A172 (cell line): ENCODE measurements around the gene GIT2. TPM values are rescaled to one million over a fixed set of nuclear protein-coding genes. Genes with fewer than 3 reads are reported as not detected.
A peak's percentile ranks its signal among the peaks of the same experiment; 100 is the strongest.

ENCODE experiments used
- DNase-seq: peaks from one replicate; pipeline ENCODE4 v3.0.0-alpha.2; 2015; ENCODE audit warnings: low spot score
- total RNA-seq: library from RNA; depleted of rRNA; stranded (reverse); fragments of >200 nt; shearing (Covaris generic); gene quantifications from 2 replicates; pipeline ENCODE4 v1.2.3, GENCODE V29; 2014

The GIT2 gene
- total RNA-seq, 1 experiment from 2014 or later = 30.3 TPM

DNA sequence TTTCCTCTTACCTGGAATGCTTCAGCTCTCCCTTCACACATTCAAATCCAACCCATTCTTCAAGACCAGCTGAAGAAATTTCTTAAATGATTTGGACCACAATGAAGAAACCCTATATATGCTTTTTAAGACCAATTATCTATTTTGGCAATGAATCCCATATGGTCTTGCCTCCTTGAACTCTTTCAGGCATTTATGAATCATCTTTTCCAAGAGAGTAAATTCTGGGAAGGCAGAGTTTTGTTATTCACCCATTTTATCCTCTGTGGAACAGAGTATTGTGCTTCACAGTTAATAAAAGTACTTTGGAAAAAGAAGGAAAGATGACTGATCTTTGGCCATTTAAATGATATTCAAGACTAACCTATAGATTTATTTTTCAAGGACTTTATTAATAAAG, 14.0 kb downstream of the GIT2 start:
- DNase-seq = no peak

DNA sequence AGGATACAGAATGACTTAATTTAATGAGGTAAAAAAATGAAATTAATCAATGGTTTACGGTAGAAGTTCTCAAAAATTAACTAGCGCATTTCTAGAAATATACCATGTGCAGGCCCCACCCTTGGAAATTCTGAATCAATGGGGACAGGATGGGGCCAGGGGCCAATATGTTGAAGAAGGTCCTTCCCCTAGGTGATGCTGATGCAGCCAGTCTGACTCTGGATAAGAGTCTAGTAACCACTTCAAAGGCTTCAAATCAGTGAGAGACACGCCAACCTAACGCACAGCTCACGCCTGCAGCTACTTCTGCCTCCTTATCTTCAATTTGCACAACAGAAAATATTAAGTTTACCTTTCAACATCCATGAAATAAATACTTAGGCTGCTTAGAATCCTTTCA, 14.9 kb downstream of the GIT2 start:
- DNase-seq = no peak

DNA sequence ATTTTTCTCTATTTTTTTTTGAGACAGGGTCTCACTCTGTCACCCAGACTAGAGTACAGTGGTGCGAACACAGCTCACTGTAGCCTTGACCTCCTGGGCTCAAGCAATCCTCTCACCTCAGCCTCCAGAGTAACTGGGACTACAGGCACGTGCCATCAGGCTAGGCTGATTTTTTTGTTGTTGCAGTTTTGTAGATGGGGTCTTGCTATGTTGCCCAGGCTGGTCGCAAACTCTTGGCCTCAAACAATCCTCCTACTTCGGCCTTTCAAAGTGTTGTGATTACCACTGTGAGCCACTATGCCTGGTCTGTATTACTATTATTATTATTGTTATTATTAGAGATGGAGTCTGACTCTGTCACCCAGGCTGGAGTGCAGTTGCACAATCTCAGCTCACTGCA, 23.3 kb downstream of the GIT2 start:
- no peak for DNase-seq

DNA sequence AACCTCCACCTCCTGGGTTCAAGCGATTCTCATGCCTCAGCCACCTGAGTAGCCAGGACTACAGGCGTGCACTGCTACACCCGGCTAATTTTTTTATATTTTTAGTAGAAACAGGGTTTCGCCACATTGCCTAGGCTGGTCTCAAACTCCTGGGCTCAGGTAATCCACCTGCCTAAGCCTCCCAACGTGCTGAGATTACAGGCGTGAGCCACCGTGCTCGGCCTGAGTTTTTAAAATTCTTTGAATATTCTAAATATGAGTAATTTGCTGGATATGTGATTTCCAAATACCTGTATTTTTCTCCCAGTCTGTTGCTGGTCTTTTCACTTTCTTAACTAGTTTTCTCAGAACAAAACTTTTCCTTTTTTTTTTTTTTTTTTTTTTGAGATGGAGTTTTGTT, 27.4 kb downstream of the GIT2 start:
- DNase-seq = no peak

DNA sequence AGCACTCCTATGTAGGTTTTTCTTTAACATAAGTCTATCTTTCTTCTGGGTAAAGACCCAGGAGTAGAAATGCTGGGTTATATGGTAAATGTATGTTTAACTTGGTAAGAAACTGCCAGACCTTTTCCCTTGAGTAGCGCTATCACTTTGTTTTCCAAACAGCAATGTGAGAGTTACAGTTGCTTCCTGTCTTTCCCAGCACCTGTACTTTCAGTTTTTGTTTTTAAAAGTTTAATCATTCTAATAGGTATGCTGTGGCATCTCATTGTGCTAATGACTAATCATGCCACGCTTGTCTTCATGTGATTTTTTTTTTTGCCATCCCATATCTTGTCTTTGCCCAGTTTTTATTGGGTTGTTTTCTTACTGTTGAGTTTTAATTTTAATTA, 28.1 kb downstream of the GIT2 start:
- DNase-seq = peak; percentile 22

DNA sequence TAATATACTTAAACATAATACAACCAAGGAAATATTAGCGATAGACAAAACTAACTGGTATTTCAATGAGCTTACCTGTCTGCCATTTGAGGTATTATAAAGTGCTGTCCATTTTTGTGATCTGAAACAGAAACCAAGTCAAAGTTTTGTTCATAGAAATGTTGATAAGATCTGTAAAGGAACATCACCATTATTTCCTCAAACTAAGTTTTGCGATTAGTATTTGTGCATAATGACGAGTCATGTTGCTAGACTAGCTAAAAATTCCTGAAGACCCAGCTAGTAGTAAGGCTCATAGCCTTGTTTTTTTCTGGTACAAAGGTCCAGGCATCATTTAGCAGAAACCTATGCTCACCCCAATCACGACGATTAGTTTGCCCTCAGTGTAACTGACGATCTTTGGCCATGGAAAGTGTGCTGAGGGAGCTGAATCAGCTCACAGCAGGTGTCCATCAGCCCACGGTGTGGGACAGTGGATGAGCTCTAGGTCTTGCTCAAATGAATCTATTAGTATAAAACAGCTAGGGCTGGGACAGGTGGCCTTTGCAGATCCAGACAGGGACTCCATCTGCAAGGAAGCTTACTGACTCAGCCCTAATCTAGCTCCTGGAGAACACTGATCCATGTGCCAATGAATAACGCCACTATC, 28.7 kb downstream of the GIT2 start:
- DNase-seq = peak; percentile 16

DNA sequence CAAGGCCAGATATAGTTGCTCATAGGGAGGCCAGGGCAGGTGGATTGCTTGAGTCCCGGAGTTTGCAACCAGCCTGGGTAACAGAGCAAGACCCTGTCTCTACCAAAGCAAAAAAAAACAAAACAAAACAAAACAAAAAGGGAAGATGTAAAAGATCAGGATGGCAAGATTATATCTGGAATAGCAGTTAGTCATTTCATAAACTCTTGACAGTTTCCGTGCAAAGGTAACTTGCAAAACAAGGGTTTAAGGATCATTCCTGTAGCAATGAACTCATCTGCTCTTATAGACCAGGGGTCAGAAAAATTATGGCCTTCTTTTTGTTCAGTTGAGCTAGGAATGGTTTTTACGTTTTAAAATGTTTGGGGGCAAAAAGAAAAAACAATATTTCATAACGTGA, 29.6 kb downstream of the GIT2 start:
- no peak for DNase-seq

DNA sequence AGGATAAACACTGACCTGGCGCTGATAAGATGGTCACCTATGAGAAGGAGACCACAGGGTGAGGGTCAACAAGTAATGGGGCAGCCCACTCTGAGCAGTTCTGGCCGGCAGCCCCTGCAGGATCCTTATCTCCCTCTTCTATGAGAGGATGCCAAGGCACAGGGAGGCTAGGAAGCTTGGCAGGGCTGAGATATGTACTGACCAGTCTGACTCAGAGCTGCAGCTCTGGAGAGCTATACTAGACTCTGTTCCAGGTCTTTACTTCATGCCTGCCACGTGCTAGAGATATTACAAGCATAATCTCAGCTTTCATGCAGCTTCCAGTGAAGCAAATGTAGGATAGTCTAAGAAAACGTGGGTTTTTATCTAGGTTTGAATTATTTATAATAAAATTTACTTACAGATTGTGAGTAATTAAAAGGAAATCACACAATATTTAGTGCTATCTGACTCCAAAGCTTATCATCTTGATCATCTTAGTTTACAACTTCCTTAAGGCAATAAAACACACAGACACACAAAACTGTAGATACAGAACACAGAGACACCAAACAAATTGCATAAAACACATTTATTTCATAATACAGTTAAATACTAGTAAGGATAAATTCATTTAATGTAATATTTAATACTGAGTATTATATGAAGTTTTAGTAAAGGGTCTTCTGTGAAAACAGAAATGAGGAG, 32.3 kb downstream of the GIT2 start:
- DNase-seq = peak; percentile 60

DNA sequence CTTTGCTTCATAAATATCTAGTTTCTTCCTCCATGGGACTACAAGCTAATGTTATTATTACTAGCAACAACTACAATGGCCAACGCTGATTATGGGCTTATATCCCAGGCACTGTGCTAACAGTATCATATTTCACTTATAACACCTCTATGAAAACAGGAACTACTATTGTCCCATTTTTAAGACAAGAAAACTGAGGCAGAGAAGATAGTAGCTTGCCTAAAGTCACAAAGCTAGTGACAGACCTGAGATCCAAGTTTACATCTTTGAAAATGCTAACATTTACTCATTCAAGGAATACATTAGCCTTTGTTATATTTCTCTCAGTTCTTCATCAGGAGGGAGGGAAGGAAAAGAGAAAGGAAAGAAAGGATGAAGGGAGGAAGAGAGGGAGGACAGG, 32.8 kb downstream of the GIT2 start:
- no peak for DNase-seq

DNA sequence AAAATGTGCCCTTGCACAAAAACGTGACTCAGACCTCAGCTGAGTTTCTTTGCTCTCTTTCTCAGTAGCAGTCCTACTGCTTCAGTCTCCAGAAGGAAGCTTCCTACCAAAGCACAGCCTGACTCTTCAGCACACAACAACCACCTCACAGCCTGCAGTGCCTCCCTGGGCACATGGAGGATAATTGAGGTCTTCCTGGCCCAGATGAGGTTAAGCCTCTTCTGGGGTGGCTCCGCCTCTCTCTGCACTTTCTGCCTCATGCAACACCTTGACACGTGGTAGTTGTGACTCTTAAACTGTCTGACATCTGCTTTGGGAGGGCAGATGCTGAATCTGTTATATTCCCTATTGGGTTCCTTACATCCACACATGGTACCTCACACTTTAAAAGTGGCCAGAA, 33.8 kb downstream of the GIT2 start:
- DNase-seq = peak; percentile 41

DNA sequence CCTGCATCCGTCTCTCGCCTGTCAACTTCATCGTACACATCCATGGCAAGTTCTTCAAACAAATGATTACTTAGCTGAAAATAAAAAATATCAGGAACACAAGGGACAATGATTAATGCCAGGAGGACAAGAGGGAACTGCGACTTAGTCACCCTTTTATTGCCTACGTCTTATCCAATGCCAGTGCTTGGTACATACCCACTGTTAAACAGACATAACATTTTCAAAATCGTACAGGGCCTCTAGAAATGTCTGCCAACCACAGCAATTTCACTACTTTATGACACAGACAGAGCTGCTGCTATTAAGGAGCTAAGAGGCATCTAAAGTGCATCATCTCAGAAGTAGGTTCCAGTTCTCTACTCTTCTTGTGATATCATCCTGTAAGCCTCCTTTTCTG, 34.6 kb downstream of the GIT2 start:
- DNase-seq = peak; percentile 91

DNA sequence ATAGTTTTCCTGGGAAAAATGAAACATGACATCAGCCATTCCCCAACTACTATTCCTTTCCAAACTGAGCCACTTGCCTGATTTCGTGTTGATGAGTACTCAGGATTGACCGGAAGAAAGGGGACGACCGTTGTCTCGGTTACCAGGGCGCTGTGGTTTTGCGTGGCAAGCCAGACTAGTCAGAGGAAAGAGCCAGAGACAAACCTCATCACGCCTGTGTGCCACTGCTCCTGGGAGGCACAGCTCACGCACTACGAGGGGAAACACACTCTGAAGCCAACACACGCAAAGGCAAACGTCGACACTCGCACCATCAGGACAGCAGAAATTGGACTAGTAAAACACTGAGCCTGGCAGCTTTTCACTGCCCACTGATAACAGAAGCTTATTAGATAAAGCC, 35.0 kb downstream of the GIT2 start:
- peak; percentile 83 for DNase-seq

DNA sequence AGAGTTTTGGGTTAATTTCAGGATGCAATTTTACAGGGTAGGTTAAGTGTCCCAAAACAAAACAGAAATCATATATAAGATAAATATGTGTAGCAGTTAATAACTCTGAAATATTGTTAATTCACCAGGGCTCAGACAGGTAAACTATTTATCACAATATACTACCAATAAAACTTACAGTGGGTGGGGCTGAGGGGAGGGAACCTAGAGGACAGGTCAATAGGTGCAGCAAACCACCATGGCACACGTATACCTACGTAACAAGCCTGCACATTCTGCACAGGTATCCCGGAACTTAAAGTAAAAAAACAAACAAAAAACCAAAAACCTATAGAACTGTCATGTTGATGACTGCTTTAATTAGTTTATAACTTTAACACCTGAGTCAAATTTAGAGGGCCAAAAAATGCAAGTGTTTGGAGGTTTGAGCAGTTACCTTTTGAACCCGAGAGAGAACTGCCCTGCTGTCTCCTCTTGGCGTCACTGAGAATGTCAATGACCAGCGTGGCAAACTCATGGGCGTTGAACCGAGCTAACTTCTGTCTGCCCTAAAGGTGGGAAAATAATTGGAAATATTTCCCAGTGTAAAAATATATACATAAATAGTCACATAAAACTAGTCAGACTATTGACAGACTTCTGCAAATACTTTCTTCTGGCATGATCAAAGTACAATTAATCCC, 36.6 kb downstream of the GIT2 start:
- no peak for DNase-seq

DNA sequence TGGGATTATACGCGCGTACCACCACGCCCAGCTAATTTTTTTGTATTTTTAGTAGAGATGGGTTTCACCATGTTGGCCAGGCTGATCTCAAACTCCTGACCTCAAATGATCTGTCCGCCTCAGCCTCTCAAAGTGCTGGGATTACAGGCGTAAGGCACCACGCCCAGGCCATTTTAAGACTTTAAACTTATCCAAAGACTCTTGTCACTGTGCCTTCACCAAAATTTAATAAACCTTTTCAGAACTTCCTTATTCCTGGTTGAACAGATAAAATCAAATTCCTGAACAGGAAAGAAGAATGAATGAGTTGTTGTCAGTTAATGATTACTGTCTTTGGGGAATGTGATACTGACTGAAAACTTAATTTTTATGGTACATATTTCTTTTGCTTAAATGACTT, 37.8 kb downstream of the GIT2 start:
- DNase-seq = no peak

DNA sequence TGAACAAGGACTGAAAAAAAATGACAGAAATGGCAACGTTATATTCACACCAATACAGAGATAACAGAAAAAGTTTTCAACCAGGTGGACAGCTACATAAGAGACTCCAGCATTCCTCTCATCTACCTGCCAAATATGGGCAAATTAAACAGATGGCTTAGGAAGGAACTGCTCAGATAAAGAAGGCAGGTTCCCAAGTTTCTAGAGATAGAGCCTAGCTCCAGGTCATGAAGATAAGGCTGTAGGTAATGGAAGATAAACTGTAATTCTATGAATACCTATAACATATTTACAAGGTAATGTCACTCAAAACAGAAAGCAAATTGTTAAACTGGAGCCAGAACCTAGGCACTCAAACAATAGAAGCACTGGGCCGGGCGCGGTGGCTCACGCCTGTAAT, 42.5 kb downstream of the GIT2 start:
- DNase-seq = no peak

DNA sequence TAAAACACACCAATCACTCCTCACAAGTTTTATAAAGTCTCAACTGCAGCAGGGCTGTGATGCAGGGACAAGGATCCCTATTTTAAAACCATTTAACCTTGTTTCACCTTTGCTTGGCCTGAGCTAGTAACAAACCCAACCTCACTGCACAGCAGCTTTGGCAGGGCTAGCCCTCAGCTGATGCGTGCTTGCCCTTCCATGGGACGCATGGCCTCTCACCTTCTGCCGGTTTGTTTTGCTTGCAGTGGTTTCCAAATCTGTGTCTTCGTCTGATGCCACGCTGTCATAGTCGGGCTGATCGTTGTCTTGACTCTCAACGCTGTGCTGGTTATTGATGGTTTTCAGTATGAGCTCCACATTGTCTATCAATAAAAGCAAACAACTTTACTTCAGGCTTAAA, 43.3 kb downstream of the GIT2 start:
- DNase-seq = no peak

DNA sequence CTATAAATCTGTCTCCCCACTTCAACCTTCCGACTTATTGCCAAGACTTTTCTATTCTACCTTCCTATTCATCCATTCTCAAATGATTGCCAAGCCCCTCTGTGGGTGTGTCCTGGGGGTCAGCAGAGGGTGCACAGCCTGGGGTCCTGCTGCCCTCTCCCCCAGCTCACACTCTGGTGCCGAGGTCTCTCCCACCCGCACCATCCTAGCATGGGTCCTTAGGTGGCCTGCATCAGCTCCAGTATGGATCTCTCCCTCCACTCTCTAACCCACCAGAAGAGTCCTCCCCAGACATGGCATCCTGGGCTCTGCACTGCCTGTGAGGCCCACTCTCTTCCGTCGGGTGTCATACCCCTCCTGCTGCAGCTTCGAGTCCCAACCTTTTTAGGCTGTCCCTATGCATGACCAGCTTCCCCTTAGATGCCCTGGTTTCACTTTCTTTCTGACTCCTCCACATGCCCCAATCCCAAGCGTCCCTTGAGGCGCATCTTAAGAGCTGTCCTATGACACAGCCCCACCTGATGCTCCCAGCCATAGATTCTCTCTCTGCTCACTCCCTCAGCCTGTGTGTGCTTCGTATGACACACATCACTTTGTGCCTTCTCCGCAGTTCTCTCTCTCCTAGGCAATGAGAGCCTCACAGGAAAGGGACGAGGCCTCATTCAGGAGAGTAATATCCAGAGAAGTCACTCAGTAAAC, 43.9 kb downstream of the GIT2 start:
- peak; percentile 13 for DNase-seq

DNA sequence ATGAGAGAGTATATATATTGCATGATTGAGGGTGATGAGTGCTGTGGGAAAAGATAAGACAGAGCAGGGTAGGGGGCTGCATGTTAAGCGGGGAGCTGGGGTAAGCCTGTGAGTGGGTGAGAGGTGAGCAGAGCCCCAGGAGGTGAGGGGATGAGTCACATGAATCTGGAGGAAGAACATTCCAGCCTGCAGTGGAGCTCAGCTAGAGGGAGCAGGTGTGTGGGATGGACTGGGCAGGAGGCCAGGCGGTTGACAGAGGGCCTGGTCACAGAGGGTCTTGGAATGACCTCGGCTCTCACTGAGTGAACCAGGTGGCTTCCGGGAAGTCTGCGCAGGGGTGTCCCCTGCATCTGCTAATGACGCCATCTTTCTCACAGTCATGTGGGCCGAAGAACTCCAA, 44.4 kb downstream of the GIT2 start:
- peak; percentile 98 for DNase-seq

DNA sequence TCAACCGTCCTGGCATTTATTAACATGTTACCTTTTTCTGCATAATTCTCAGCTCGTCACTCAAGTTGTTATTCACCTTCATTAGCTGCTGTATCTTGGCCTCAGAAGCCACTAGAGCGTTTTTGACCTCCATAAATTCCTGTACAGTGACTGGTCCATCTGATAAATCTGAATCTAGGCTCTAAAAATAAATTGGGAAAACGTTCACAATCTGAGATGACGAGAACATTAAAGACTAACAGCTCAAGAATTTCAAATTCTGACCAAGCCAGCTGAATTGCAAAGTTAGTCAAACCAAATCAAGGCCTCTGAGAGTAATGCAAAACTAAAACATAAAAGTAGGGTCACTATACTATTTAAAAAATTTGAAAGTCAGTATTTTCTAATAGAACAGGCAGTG, 45.0 kb downstream of the GIT2 start:
- peak; percentile 94 for DNase-seq

DNA sequence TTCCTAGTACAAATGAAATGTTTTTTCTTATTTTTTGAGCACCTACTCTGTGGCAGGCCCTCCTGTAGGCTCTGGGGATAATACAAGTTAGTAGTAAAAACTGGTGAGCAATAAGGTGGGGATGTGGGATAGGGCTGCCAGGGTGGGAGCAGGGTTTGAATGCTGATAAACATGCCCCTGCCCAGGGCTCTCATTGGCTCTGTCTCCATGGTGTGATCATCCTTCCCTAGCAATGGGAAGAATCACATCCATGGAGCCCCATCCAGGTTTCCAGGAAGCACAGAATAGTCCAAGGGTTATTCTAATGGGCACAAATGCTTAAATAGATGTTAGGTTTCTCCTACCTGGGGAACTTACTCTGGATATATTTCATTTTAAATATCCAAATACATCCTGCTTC, 45.5 kb downstream of the GIT2 start:
- DNase-seq = peak; percentile 31

DNA sequence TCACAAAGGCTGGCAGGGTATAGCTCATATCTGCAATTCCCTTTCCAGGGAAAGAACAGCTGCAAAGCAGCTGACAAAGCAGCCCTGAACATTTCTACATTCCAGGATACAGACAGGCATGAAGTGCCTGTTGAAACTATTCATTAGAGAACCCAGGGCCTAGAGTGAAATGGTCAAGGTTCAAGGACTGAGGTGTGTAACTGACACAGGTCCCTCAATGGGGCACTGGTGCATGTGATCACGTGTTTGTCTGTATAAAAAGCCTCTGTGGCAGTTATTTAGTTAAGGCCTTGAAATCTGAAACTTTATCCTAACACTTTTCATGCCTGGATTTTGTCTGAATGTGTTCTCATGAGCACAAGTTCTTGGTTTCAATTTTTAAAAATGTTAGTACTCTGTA, 47.1 kb downstream of the GIT2 start:
- peak; percentile 11 for DNase-seq

DNA sequence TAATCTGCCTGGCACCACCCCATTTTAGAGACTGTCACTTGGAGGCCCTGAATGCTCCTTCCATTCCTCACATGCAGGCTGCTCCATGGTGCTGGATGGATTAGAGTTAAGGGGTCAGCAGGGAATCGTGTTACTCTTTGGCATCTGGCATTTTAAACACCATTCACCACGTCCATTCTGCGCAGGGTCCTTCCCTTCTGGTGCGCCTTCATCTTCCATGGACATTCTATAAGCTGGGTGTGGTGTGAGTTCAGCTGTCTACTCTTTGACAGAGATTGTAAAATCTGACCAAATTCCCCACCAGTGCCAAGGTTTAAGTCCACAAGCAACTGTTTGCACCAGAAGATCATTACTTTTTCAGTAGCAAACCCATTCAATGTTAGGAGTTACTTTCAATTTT, 47.8 kb downstream of the GIT2 start:
- no peak for DNase-seq

DNA sequence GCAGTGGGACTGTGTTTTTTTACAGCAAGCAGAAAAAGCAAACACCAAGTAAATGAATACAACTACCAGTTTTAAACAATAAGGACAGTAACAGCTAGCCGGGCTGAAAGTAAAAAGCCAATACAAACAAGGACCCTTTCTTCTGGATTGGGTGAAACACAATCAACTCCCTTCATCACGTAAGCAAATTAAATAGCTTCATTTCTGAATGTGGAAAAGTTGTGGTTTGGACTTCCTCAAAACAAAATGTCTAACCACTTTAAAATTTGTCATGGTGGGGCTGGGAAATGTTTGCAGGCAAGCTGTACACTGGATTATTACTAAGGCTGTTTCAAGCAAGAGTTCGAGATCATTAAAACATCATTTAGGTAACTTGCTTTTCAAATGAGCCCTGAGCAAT, 48.6 kb downstream of the GIT2 start:
- peak; percentile 39 for DNase-seq
